Right lung (tissue), 5 donors: Measurements from ENCODE around the gene SGSM2. TPM values are rescaled to one million over a fixed set of nuclear protein-coding genes. Genes with fewer than 3 reads are reported as not detected.

Experiments used
- DNase-seq, 2 donors: peaks; one replicate each; pipeline ENCODE4 v3.0.0-alpha.2; 2013
- polyA plus RNA-seq, 5 donors: library from polyadenylated mRNA; unstranded; fragments of 120-200 nt; gene quantifications; one replicate each; pipeline versions ENCODE4 v1.2.1 to v1.2.3, GENCODE V29; 2013; ENCODE audit warnings: inconsistent platforms in 1 of 5, low replicate concordance in 1 of 5; ENCODE audit not compliant: insufficient read length in 5 of 5, insufficient read depth in 1 of 5

The SGSM2 gene
- polyA plus RNA-seq, 5 donors: 68.8 to 103 (median 86.9) TPM

GRCh38 chr17:2366747-2367494 lies 29.6 kb downstream of the SGSM2 start:
- no peak for DNase-seq

GRCh38 chr17:2368359-2368758 lies 31.1 kb downstream of the SGSM2 start:
- DNase-seq: no peak

DNA sequence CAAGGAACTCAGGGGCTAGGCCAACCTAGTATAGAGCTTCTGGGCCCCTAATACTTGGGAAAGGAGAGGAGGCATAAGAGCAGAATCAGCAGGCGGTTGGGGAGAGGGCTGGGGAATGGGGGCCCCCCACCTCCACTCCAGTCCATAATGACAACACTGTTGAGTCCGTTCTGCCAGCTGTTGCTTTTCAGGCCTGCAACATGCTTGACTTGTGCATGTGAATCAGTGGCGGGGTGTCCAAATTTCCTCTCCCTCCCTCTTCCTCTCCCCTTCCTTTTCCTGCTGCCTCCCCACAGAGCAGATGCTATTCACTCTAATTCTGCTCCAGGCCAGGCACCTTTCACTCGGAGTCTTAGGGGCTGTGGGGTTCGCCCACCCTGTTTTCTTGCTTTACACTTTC lies 31.7 kb downstream of the SGSM2 start:
- DNase-seq: no peak

GRCh38 chr17:2369551-2370210 lies 32.4 kb downstream of the SGSM2 start:
- DNase-seq: no peak

DNA sequence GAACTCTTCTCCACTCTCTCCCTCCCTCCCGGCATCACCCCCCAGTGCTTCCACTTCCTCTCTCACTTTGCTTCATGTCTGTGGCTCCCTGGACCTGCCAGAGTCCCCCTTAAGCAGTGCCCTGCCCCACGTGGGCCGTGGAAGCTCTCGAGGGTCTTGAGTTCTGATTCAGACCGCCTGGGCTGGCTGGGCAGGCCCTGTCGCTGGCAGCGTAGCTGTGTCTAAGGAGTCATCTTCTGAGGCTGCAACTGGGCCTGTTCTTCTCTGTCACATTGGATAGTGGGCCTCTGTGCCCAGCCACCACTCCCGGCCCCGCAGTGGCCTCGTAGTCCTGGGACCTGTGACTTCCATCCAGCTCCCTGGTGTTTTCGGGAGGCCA lies 32.9 kb downstream of the SGSM2 start:
- no peak for DNase-seq

GRCh38 chr17:2371183-2372130 lies 34.2 kb downstream of the SGSM2 start:
- no peak for DNase-seq

DNA sequence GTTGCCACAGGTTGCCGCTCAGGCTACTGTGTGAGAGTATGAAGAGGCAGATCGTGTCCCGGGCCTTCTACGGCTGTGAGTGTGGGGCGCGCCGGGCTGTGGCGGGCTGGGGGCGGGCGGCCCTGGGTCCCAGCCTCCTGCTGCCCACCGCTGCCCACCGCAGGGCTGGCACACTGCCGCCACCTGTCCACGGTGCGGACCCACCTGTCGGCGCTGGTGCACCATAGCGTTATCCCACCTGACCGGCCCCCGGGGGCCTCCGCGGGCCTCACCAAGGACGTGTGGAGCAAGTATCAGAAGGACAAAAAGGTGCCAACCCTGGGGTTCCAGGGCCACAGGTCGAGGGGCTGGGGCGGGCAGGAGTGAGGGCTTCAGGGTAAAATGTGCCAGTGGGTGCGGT lies 34.9 kb downstream of the SGSM2 start:
- no peak for DNase-seq

GRCh38 chr17:2372681-2373080 lies 35.4 kb downstream of the SGSM2 start:
- DNase-seq: no peak

DNA sequence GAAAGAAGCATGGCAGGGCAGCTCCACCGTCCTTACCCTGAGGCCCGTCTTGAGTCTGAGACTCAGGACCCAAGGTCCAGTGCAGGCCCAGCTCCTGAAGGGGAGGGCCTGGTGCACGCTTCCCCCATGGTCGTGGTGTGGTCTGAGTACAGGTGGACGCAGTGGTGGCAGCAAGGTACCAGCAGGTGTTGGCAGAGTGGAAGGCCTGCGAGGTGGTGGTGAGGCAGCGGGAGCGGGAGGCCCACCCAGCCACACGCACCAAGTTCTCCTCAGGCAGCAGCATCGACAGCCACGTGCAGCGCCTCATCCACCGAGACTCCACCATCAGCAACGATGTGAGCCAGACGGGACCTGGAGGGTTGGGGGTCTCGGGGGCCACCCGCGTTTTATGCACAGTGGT lies 35.9 kb downstream of the SGSM2 start:
- no peak for DNase-seq

- no peak for DNase-seq
Measured at GRCh38 chr17:2374549-2375285, 37.4 kb downstream of the SGSM2 start.

- no peak for DNase-seq
Measured at GRCh38 chr17:2375406-2375805, 38.1 kb downstream of the SGSM2 start.

GRCh38 chr17:2376107-2376506 lies 38.8 kb downstream of the SGSM2 start:
- DNase-seq: no peak

DNA sequence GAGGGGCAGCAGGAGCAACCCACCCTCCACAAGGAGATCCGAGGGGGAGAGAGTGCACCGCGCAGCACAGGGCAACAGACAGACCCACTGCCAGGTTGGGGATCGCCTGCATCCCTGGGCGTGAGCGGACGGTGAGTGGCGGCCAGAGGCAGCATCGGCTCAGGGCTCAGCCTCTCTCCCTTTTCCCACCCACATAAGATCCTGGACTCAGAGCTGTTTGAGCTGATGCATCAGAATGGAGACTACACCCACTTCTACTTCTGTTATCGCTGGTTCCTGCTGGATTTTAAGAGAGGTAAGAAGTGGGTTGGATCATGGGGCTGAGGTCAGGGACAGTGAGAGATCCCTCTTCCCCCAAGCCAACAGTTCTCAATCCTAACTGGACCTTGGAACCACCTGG lies 40.4 kb downstream of the SGSM2 start:
- DNase-seq: no peak

DNA sequence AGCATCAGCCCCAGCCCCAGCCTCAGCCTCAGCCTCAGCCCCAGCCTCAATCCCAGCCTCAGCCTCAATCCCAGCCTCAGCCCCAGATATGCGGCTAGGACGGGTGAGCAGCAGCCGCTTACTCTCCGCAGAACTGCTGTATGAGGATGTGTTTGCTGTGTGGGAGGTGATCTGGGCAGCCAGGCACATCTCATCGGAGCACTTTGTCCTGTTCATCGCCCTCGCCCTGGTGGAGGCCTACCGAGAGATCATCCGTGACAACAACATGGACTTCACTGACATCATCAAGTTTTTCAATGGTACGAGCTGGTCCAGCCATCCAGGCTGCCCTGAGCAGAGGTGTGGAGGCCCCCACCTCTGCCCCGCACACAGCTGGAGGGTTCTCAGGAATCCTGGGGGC lies 41.6 kb downstream of the SGSM2 start:
- no peak for DNase-seq

DNA sequence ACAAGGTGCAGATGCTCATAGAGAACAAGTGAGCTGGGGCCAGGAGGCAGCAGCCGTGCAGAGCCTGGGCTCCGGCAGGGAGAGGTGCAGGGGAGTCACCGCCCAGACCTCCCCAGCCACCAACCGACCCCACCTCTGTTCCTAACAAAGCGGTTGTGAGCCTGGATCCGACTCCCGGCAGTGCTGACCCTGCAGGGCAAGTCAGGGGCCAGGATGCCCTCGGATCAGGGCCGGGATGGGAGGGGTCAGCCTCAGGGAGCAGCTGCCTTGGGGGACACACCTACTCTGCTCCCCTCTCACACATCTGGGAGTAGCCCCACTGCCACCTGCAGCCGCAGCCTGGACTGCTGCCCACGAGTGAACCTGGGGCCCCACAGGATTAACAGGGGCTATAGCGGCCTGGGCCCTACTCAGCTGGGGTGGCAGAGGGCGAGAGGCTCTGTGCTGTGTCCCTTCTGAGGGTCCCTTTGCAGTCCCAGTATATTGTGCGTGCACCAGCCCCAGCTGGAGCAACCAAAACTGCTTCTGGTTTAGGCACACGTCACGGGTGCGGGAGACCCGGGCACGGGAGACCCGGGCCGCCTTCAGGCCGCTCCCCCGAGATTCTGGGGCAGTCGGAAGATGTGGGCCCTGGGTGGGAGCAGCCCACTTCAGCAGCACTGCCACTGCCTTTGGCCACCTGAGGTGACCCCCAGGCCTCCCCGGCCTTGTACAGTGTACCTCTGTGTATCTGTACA lies 42.4 kb downstream of the SGSM2 start:
- DNase-seq: no peak

DNA sequence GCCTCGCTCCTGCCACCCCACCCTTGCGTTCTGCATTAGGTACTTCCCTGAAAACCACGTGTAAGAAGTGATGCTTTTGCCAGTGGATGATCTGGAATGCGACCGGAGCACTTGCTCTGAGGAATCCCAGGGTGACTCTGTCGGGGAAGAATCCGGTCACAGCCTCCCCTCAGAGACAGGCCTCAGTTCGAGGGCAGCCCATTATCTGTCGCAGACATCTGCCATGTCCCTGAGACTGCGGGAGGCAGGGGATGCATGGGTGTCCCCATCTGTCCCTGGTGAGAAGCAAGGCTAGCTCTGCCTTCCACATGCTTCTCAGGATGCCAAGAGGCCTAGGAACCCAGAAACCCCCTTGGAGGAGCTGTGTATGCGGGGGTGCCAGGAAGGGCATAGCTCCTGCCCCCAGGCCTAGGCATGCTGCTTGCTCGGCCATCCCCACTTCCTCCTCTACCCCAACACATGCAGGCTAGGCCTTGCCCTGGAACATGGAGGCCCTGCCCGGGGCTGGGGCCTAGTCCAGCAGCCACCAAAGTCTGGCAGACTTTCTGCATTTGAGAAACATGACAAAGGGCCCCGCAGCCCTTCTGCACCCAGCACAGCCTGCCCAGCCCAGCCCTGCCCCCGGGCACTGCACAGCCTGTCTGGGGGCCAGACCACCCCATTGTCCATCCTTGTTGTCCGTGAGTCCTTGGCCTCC lies 43.1 kb downstream of the SGSM2 start:
- DNase-seq: no peak

GRCh38 chr17:2380950-2381649 lies 43.8 kb downstream of the SGSM2 start:
- no peak for DNase-seq

- DNase-seq: no peak
Measured at GRCh38 chr17:2383628-2384167, 46.4 kb downstream of the SGSM2 start.

DNA sequence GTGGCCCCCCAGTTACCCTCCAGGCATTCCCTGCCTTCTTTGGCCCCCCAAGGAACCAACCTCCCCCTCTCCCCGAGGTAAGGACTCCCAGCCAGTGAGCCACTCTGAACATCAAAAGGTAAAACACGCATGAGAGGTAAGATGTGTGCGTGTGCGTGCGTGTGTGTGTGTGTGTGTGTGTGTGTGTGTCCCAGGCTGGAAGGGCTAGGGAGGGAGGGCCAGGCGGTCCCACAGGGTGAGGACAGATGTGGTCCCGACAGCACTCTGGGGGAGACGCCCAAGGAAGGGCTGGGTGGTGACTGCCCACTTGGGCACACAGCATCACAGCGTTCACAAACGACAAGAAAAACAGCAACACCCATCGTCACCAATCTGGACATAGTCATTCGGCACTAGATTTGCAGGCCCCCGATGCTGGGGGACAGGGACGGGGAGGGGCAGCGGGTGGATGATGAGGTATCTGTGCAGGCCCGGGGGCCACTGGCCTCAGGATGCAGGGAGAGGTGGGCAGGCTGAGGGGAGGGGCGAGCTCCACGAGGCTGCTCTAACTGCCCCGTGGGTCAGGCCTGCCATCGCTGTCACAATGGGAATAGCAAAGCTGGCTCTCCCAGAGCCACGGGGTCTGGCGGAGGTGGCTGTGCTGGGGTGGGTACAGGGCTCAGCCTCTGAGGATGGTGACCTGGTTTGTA lies 47.3 kb downstream of the SGSM2 start:
- DNase-seq: no peak
